GM23338 (cell line): ENCODE measurements around the gene UBL7. TPM values are rescaled to one million over a fixed set of nuclear protein-coding genes. Genes with fewer than 3 reads are reported as not detected.

Experiments used
- ATAC-seq: fragments of 200-7000 bp; cut with Tn5 transposase; 3 replicates; pipeline ENCODE4 v1.9.1; 2020
- DNase-seq: peaks from one replicate; pipeline ENCODE4 v3.0.0-alpha.2; 2015; ENCODE audit warnings: low spot score
- H2AFZ ChIP-seq: fragments of 200-600 bp; sonication (generic); 2 replicates; pipeline ENCODE4 v1.8.0; 2016; ENCODE audit warnings: antibody characterized with exemption, mild to moderate bottlenecking, moderate library complexity
- H3F3A ChIP-seq: fragments of 200-600 bp; sonication (generic); replicated peaks from 2 replicates; pipeline ENCODE4 v1.8.0; 2017; ENCODE audit warnings: antibody characterized with exemption, mixed run types, low read depth
- H3K27ac ChIP-seq: fragments of 200-600 bp; sonication (generic); 2 replicates; pipeline ENCODE4 v1.6.1; 2016; ENCODE audit warnings: low read depth
- H3K27me3 ChIP-seq: fragments of 200-600 bp; sonication (generic); 2 replicates; pipeline ENCODE4 v1.8.0; 2016; ENCODE audit warnings: mild to moderate bottlenecking, mixed run types, moderate library complexity; ENCODE audit not compliant: insufficient read depth
- H3K36me3 ChIP-seq: fragments of 200-600 bp; sonication (generic); 2 replicates; pipeline ENCODE4 v1.8.0; 2016; ENCODE audit warnings: mild to moderate bottlenecking; ENCODE audit not compliant: insufficient read depth
- H3K4me1 ChIP-seq: fragments of 200-600 bp; sonication (generic); 2 replicates; pipeline ENCODE4 v1.8.0; 2016; ENCODE audit warnings: mild to moderate bottlenecking, moderate library complexity; ENCODE audit not compliant: insufficient read depth
- H3K4me2 ChIP-seq: fragments of 200-600 bp; sonication (generic); 2 replicates; pipeline ENCODE4 v1.7.1; 2017; ENCODE audit warnings: mixed run types
- H3K4me3 ChIP-seq: fragments of 200-600 bp; sonication (generic); 2 replicates; pipeline ENCODE4 v1.6.1; 2016; ENCODE audit warnings: mixed run types
- H3K79me2 ChIP-seq: fragments of 200-600 bp; sonication (generic); replicated peaks from 2 replicates; pipeline ENCODE4 v1.8.0; 2017; ENCODE audit warnings: mild to moderate bottlenecking; ENCODE audit not compliant: insufficient read depth
- H3K9me2 ChIP-seq: fragments of 200-600 bp; sonication (generic); 2 replicates; pipeline ENCODE4 v1.8.0; 2017; ENCODE audit not compliant: insufficient read depth
- H4K20me1 ChIP-seq: fragments of 200-600 bp; sonication (generic); replicated peaks from 2 replicates; pipeline ENCODE4 v1.8.0; 2017; ENCODE audit warnings: mild to moderate bottlenecking; ENCODE audit not compliant: insufficient read depth
- H3K27ac Mint-ChIP-seq: 2 replicates; pipeline ENCODE4 v1.8.0; 2020; ENCODE audit warnings: inconsistent platforms, mild to moderate bottlenecking, moderate library complexity, mixed read lengths
- H3K27me3 Mint-ChIP-seq: 3 replicates; pipeline ENCODE4 v1.8.0; 2022; ENCODE audit warnings: low read depth, mild to moderate bottlenecking, moderate library complexity, mixed read lengths, inconsistent platforms; ENCODE audit not compliant: insufficient read depth, poor library complexity
- H3K36me3 Mint-ChIP-seq: 3 replicates; pipeline ENCODE4 v1.8.0; 2021; ENCODE audit warnings: low read depth, mild to moderate bottlenecking, inconsistent platforms, moderate library complexity, mixed read lengths
- H3K4me1 Mint-ChIP-seq: 3 replicates; pipeline ENCODE4 v1.8.0; 2020; ENCODE audit warnings: mild to moderate bottlenecking, inconsistent platforms, mixed read lengths
- H3K4me3 Mint-ChIP-seq: 3 replicates; pipeline ENCODE4 v1.8.0; 2021; ENCODE audit warnings: moderate library complexity, mild to moderate bottlenecking, inconsistent platforms, mixed read lengths
- H3K9me3 Mint-ChIP-seq: 3 replicates; pipeline ENCODE4 v1.8.0; 2020; ENCODE audit warnings: moderate library complexity, mild to moderate bottlenecking, inconsistent platforms, mixed read lengths
- CREB1 ChIP-seq: fragments of 250-450 bp; sonication (Bioruptor Pico); IDR thresholded peaks from 2 replicates; pipeline ENCODE4 v1.5.0; 2020; ENCODE audit warnings: low read depth, mild to moderate bottlenecking, moderate library complexity
- EZH2 ChIP-seq: fragments of 200-600 bp; sonication (generic); IDR thresholded peaks from one replicate; pipeline ENCODE4 v1.8.0; 2017; ENCODE audit warnings: antibody characterized with exemption, mild to moderate bottlenecking, low read depth; ENCODE audit not compliant: unreplicated experiment
- EZH2phosphoT487 ChIP-seq: fragments of 200-600 bp; sonication (generic); IDR thresholded peaks from one replicate; pipeline ENCODE4 v1.8.1; 2018; ENCODE audit warnings: antibody characterized with exemption; ENCODE audit not compliant: unreplicated experiment
- JUNB ChIP-seq: IDR thresholded peaks from one replicate; pipeline ENCODE4 v1.6.1; 2016; ENCODE audit warnings: antibody characterized with exemption; ENCODE audit not compliant: unreplicated experiment
- NANOG ChIP-seq: IDR thresholded peaks from 2 replicates; pipeline ENCODE4 v1.6.1; 2016; ENCODE audit warnings: antibody characterized with exemption, borderline replicate concordance
- POLR2AphosphoS5 ChIP-seq: IDR thresholded peaks from 2 replicates; pipeline ENCODE4 v1.6.1; 2016; ENCODE audit warnings: antibody characterized with exemption, low read depth
- STAT1 ChIP-seq: IDR thresholded peaks from one replicate; pipeline ENCODE4 v1.6.1; 2016; ENCODE audit warnings: antibody characterized with exemption; ENCODE audit not compliant: unreplicated experiment
- ZNF114 ChIP-seq: fragments of 250-450 bp; sonication (Bioruptor Pico); IDR thresholded peaks from 2 replicates; pipeline ENCODE4 v1.5.0; 2020; ENCODE audit warnings: mild to moderate bottlenecking, moderate library complexity
- ZNF331 ChIP-seq: fragments of 250-450 bp; sonication (Bioruptor Pico); IDR thresholded peaks from 2 replicates; pipeline ENCODE4 v1.5.0; 2020; ENCODE audit warnings: low read depth, mild to moderate bottlenecking, moderate library complexity
- polyA plus RNA-seq: library from polyadenylated mRNA; unstranded; fragments of >200 nt; fragmentation: Nextera tagmentation; extraction: Ambion mirVana; gene quantifications from 2 replicates; pipeline ENCODE4 v1.2.1, GENCODE V29; 2016
- total RNA-seq: library from RNA; depleted of rRNA; stranded (reverse); fragments of >200 nt; shearing (Covaris generic); gene quantifications from 2 replicates; pipeline ENCODE4 v1.2.3, GENCODE V29; 2014
- TF ChIP-seq, protein P1 (sequence below): IDR thresholded peaks from 2 replicates; pipeline ENCODE4 v1.6.1; 2016; ENCODE audit warnings: antibody characterized with exemption
- TF ChIP-seq, protein P2 (sequence below), 2 experiments: fragments of 200-600 bp in 1 of 2; sonication (generic) in 1 of 2; conservative IDR thresholded peaks; 2 replicates each; pipeline versions ENCODE4 v1.5.1 to v1.6.1; 2016 to 2017; ENCODE audit warnings: antibody characterized with exemption in 2 of 2, low read depth in 2 of 2, mild to moderate bottlenecking in 2 of 2, moderate library complexity in 1 of 2
- TF ChIP-seq, protein P3 (sequence below): fragments of 250-450 bp; sonication (Bioruptor Pico); IDR thresholded peaks from 2 replicates; pipeline ENCODE4 v1.5.0; 2020; ENCODE audit warnings: mild to moderate bottlenecking, moderate library complexity
- TF ChIP-seq, protein P4 (sequence below): IDR thresholded peaks from one replicate; pipeline ENCODE4 v1.6.1; 2018; ENCODE audit warnings: antibody characterized with exemption; ENCODE audit not compliant: unreplicated experiment

The UBL7 gene
- total and polyA plus RNA-seq, 2 experiments from 2014 or later: 73.7 to 99.2 TPM

DNA sequence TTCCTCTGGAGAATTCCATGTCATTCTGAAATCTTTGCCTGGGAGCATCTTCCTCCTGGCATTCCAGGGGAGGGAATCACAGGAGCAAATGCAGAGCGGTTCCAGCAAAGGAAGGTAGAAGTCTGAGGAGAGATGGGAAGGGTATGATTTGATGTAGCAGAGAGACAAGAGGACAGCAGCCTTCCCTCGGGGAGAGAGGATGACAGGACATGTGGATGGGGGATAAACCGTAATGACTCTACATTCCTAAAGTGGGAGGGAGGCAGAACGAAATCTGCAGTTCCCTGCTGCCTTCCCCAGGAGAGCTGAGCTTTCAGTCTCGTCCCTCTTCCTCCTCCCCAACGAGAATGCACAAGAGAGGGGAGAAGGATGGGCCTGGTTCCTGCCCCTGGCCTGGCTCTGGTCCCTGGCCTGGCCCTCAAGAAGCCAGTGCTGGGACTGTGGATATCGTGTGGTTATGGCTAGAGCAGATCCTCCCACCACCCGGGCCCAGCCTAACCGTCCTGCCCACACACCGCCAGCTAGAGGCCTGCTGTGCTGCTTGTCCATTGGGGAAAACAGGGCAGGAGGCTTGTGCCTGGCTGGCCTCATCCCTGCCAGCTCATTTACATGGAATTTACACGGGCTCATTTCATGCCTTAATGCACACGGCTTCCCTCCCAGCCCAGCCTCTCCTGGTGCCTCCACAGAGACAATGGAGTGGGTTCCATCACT is 53.8 kb downstream of the UBL7 start:
- Mint-ChIP-seq H3K9me3 (no peaks in the 10 kb centered on the region), H3K27ac (no peak overlapping the region), H3K27me3 (peaks cover 11% of the 10 kb centered on the region), H3K36me3 (no peaks in the 10 kb centered on the region), H3K4me3 (no peak overlapping the region; the same call in 2 of the 3 replicates), H3K4me1 (peaks cover 13% of the 10 kb centered on the region)
- peak; percentile 61 for ATAC-seq
- Histone ChIP-seq H3K4me2 (no peak overlapping the region), H3K9me2 (no peaks in the 10 kb centered on the region), H2AFZ (no peak overlapping the region), H3K27me3 (no peaks in the 10 kb centered on the region), H3K79me2 (no peaks in the 10 kb centered on the region), H3K36me3 (no peaks in the 10 kb centered on the region), H3F3A (no peaks in the 10 kb centered on the region), H3K4me1 (peaks cover 3% of the 10 kb centered on the region; the same call in 1 of the 2 replicates), H4K20me1 (no peaks in the 10 kb centered on the region), H3K4me3 (no peak overlapping the region), H3K27ac (no peak overlapping the region)
- peak; percentile 29 for DNase-seq
- no peak for TF ChIP-seq CREB1
- TF ChIP-seq, protein P1, sequence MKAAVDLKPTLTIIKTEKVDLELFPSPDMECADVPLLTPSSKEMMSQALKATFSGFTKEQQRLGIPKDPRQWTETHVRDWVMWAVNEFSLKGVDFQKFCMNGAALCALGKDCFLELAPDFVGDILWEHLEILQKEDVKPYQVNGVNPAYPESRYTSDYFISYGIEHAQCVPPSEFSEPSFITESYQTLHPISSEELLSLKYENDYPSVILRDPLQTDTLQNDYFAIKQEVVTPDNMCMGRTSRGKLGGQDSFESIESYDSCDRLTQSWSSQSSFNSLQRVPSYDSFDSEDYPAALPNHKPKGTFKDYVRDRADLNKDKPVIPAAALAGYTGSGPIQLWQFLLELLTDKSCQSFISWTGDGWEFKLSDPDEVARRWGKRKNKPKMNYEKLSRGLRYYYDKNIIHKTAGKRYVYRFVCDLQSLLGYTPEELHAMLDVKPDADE: no peak
- TF ChIP-seq, protein P2, sequence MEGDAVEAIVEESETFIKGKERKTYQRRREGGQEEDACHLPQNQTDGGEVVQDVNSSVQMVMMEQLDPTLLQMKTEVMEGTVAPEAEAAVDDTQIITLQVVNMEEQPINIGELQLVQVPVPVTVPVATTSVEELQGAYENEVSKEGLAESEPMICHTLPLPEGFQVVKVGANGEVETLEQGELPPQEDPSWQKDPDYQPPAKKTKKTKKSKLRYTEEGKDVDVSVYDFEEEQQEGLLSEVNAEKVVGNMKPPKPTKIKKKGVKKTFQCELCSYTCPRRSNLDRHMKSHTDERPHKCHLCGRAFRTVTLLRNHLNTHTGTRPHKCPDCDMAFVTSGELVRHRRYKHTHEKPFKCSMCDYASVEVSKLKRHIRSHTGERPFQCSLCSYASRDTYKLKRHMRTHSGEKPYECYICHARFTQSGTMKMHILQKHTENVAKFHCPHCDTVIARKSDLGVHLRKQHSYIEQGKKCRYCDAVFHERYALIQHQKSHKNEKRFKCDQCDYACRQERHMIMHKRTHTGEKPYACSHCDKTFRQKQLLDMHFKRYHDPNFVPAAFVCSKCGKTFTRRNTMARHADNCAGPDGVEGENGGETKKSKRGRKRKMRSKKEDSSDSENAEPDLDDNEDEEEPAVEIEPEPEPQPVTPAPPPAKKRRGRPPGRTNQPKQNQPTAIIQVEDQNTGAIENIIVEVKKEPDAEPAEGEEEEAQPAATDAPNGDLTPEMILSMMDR (conservative IDR thresholded peaks at IDR 0.05; ENCODE audit: low read depth in 2 of 2): no peak
- no peak for TF ChIP-seq NANOG
- TF ChIP-seq POLR2AphosphoS5: no peak
- TF ChIP-seq, protein P3, sequence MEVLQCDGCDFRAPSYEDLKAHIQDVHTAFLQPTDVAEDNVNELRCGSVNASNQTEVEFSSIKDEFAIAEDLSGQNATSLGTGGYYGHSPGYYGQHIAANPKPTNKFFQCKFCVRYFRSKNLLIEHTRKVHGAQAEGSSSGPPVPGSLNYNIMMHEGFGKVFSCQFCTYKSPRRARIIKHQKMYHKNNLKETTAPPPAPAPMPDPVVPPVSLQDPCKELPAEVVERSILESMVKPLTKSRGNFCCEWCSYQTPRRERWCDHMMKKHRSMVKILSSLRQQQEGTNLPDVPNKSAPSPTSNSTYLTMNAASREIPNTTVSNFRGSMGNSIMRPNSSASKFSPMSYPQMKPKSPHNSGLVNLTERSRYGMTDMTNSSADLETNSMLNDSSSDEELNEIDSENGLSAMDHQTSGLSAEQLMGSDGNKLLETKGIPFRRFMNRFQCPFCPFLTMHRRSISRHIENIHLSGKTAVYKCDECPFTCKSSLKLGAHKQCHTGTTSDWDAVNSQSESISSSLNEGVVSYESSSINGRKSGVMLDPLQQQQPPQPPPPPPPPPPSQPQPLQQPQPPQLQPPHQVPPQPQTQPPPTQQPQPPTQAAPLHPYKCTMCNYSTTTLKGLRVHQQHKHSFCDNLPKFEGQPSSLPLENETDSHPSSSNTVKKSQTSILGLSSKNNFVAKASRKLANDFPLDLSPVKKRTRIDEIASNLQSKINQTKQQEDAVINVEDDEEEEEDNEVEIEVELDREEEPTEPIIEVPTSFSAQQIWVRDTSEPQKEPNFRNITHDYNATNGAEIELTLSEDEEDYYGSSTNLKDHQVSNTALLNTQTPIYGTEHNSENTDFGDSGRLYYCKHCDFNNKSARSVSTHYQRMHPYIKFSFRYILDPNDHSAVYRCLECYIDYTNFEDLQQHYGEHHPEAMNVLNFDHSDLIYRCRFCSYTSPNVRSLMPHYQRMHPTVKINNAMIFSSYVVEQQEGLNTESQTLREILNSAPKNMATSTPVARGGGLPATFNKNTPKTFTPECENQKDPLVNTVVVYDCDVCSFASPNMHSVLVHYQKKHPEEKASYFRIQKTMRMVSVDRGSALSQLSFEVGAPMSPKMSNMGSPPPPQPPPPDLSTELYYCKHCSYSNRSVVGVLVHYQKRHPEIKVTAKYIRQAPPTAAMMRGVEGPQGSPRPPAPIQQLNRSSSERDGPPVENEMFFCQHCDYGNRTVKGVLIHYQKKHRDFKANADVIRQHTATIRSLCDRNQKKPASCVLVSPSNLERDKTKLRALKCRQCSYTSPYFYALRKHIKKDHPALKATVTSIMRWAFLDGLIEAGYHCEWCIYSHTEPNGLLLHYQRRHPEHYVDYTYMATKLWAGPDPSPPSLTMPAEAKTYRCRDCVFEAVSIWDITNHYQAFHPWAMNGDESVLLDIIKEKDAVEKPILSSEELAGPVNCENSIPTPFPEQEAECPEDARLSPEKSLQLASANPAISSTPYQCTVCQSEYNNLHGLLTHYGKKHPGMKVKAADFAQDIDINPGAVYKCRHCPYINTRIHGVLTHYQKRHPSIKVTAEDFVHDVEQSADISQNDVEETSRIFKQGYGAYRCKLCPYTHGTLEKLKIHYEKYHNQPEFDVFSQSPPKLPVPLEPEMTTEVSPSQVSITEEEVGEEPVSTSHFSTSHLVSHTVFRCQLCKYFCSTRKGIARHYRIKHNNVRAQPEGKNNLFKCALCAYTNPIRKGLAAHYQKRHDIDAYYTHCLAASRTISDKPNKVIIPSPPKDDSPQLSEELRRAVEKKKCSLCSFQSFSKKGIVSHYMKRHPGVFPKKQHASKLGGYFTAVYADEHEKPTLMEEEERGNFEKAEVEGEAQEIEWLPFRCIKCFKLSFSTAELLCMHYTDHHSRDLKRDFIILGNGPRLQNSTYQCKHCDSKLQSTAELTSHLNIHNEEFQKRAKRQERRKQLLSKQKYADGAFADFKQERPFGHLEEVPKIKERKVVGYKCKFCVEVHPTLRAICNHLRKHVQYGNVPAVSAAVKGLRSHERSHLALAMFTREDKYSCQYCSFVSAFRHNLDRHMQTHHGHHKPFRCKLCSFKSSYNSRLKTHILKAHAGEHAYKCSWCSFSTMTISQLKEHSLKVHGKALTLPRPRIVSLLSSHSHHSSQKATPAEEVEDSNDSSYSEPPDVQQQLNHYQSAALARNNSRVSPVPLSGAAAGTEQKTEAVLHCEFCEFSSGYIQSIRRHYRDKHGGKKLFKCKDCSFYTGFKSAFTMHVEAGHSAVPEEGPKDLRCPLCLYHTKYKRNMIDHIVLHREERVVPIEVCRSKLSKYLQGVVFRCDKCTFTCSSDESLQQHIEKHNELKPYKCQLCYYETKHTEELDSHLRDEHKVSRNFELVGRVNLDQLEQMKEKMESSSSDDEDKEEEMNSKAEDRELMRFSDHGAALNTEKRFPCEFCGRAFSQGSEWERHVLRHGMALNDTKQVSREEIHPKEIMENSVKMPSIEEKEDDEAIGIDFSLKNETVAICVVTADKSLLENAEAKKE (CRISPR knock-in tag): no peak
- no peak for TF ChIP-seq EZH2phosphoT487
- TF ChIP-seq EZH2: no peak
- TF ChIP-seq ZNF114 (CRISPR knock-in tag): no peak
- TF ChIP-seq JUNB: no peak
- no peak for TF ChIP-seq STAT1
- TF ChIP-seq ZNF331: no peak
- TF ChIP-seq, protein P4, sequence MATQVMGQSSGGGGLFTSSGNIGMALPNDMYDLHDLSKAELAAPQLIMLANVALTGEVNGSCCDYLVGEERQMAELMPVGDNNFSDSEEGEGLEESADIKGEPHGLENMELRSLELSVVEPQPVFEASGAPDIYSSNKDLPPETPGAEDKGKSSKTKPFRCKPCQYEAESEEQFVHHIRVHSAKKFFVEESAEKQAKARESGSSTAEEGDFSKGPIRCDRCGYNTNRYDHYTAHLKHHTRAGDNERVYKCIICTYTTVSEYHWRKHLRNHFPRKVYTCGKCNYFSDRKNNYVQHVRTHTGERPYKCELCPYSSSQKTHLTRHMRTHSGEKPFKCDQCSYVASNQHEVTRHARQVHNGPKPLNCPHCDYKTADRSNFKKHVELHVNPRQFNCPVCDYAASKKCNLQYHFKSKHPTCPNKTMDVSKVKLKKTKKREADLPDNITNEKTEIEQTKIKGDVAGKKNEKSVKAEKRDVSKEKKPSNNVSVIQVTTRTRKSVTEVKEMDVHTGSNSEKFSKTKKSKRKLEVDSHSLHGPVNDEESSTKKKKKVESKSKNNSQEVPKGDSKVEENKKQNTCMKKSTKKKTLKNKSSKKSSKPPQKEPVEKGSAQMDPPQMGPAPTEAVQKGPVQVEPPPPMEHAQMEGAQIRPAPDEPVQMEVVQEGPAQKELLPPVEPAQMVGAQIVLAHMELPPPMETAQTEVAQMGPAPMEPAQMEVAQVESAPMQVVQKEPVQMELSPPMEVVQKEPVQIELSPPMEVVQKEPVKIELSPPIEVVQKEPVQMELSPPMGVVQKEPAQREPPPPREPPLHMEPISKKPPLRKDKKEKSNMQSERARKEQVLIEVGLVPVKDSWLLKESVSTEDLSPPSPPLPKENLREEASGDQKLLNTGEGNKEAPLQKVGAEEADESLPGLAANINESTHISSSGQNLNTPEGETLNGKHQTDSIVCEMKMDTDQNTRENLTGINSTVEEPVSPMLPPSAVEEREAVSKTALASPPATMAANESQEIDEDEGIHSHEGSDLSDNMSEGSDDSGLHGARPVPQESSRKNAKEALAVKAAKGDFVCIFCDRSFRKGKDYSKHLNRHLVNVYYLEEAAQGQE: no peak
